SK-N-SH (cell line): ENCODE results near the gene MEF2C. TPM values are rescaled to one million over a fixed set of nuclear protein-coding genes. Genes with fewer than 3 reads are reported as not detected.

Experiments used
- CTCF ChIA-PET: fragments of 300-600, 350-600 bp; formaldehyde crosslinking; extraction: SDS; loops from one replicate; lab custom pipeline; 2021; lab: Yijun Ruan, JAX
- POLR2A ChIA-PET: fragments of 350-600 bp; sonication (Branson Sonifier 250); formaldehyde crosslinking; extraction: SDS; loops from one replicate; lab custom pipeline; 2020; ENCODE audit warnings: antibody characterized with exemption, inconsistent platforms; lab: Yijun Ruan, JAX
- DNase-seq: peaks from one replicate; pipeline ENCODE4 v3.0.0; 2012
- H2AFZ ChIP-seq: fragments of 200-600 bp; sonication (generic); 2 replicates; pipeline ENCODE4 v1.8.1; 2016; ENCODE audit warnings: antibody characterized with exemption, mild to moderate bottlenecking, low read depth
- H3F3A ChIP-seq: fragments of 200-600 bp; sonication (generic); replicated peaks from 2 replicates; pipeline ENCODE3; 2016; ENCODE audit warnings: antibody characterized with exemption, mild to moderate bottlenecking; ENCODE audit not compliant: insufficient read depth
- H3K27ac ChIP-seq, 2 experiments: fragments of 200-500 bp in 1 of 2; fragments of 200-600 bp in 1 of 2; sonication (Bioruptor generic) in 1 of 2; sonication (generic), shearing (Covaris generic) in 1 of 2; 2 replicates each; pipeline versions ENCODE4 v1.5.1 to v1.6.1; 2014 to 2016; ENCODE audit warnings: low read depth in 2 of 2, inconsistent platforms in 1 of 2, low read length in 1 of 2, mild to moderate bottlenecking in 1 of 2, mixed read lengths in 1 of 2
- H3K27me3 ChIP-seq: fragments of 200-600 bp; sonication (generic), shearing (Covaris generic); 2 replicates; pipeline ENCODE4 v1.6.1; 2016; ENCODE audit warnings: mixed run types; ENCODE audit not compliant: insufficient read depth
- H3K36me3 ChIP-seq, 2 experiments: fragments of 200-500 bp in 1 of 2; fragments of 200-600 bp in 1 of 2; sonication (Bioruptor generic) in 1 of 2; sonication (generic) in 1 of 2; replicated peaks in 1 of 2; 2 replicates each; pipeline versions ENCODE3 to v1.5.1; 2014 to 2016; ENCODE audit warnings: low read length in 1 of 2, mild to moderate bottlenecking in 1 of 2; ENCODE audit not compliant: insufficient read depth in 2 of 2, control insufficient read depth in 1 of 2
- H3K4me1 ChIP-seq, 2 experiments: fragments of 200-500 bp in 1 of 2; fragments of 200-600 bp in 1 of 2; sonication (Bioruptor generic) in 1 of 2; sonication (generic), shearing (Covaris generic) in 1 of 2; 2 replicates each; pipeline versions ENCODE4 v1.5.1 to v1.6.1; 2014 to 2016; ENCODE audit warnings: low read depth in 1 of 2, low read length in 1 of 2, mixed run types in 1 of 2; ENCODE audit not compliant: insufficient read depth in 2 of 2, control insufficient read depth in 1 of 2
- H3K4me2 ChIP-seq: fragments of 200-600 bp; sonication (generic), shearing (Covaris generic); 2 replicates; pipeline ENCODE4 v1.6.1; 2017; ENCODE audit warnings: mixed run types
- H3K4me3 ChIP-seq, 2 experiments: fragments of 200-500 bp in 1 of 2; fragments of 200-600 bp in 1 of 2; sonication (Bioruptor generic) in 1 of 2; sonication (generic), shearing (Covaris generic) in 1 of 2; 2 replicates each; pipeline versions ENCODE4 v1.5.1 to v1.8.1; 2014 to 2016; ENCODE audit warnings: low read depth in 2 of 2, inconsistent platforms in 1 of 2, low read length in 1 of 2, mild to moderate bottlenecking in 1 of 2, mixed read lengths in 1 of 2, moderate library complexity in 1 of 2
- H3K79me2 ChIP-seq: fragments of 200-600 bp; sonication (generic); 2 replicates; pipeline ENCODE4 v1.8.1; 2017; ENCODE audit warnings: mild to moderate bottlenecking; ENCODE audit not compliant: insufficient read depth
- H3K9ac ChIP-seq: fragments of 200-600 bp; sonication (generic); 2 replicates; pipeline ENCODE4 v1.6.1; 2017; ENCODE audit warnings: mixed run types
- H3K9me2 ChIP-seq: fragments of 200-600 bp; sonication (generic); 2 replicates; pipeline ENCODE4 v1.6.1; 2017; ENCODE audit warnings: mixed run types
- H3K9me3 ChIP-seq: fragments of 200-600 bp; sonication (generic); 2 replicates; pipeline ENCODE4 v1.6.1; 2017; ENCODE audit warnings: mixed run types, mild to moderate bottlenecking, moderate library complexity
- H4K20me1 ChIP-seq: fragments of 200-600 bp; sonication (generic); 2 replicates; pipeline ENCODE4 v1.6.1; 2017; ENCODE audit warnings: mild to moderate bottlenecking, mixed run types; ENCODE audit not compliant: insufficient read depth
- CHD2 ChIP-seq: fragments of 150-350 bp; IDR thresholded peaks from 2 replicates; pipeline ENCODE4 v1.6.1; 2018; ENCODE audit warnings: low read length; ENCODE audit not compliant: partially characterized antibody
- ELF1 ChIP-seq: IDR thresholded peaks from 2 replicates; pipeline ENCODE4 v1.4.0; 2012
- EZH2phosphoT487 ChIP-seq: fragments of 200-600 bp; sonication (generic); IDR thresholded peaks from 2 replicates; pipeline ENCODE4 v1.6.1; 2017; ENCODE audit warnings: low read depth, mixed run types, mild to moderate bottlenecking, antibody characterized with exemption, moderate library complexity, borderline replicate concordance
- FOXJ3 ChIP-seq: sonication (generic); formaldehyde crosslinking; IDR thresholded peaks from 2 replicates; pipeline ENCODE4 v1.5.1; 2020; ENCODE audit warnings: mild to moderate bottlenecking, missing genetic modification reagents
- FOXM1 ChIP-seq: IDR thresholded peaks from 2 replicates; pipeline ENCODE4 v1.4.0; 2012; ENCODE audit warnings: low read depth, mild to moderate bottlenecking
- GABPA ChIP-seq: IDR thresholded peaks from 2 replicates; pipeline ENCODE4 v1.4.0; 2012; ENCODE audit warnings: low read depth, mild to moderate bottlenecking
- GATA2 ChIP-seq: sonication (generic); formaldehyde crosslinking; IDR thresholded peaks from 2 replicates; pipeline ENCODE4 v1.5.0; 2020; ENCODE audit warnings: mild to moderate bottlenecking, missing genetic modification reagents
- IRF3 ChIP-seq: fragments of 150-350 bp; IDR thresholded peaks from 2 replicates; pipeline ENCODE4 v1.6.1; 2016; ENCODE audit warnings: mild to moderate bottlenecking, low read depth, low read length
- JUND ChIP-seq: IDR thresholded peaks from 2 replicates; pipeline ENCODE4 v1.4.0; 2012
- MEF2A ChIP-seq: IDR thresholded peaks from 2 replicates; pipeline ENCODE4 v1.4.0; 2012; ENCODE audit warnings: low read depth, borderline replicate concordance
- NRF1 ChIP-seq: IDR thresholded peaks from 2 replicates; pipeline ENCODE4 v1.6.1; 2012; ENCODE audit warnings: low read depth, mild to moderate bottlenecking, low read length
- POLR2AphosphoS5 ChIP-seq: IDR thresholded peaks from 2 replicates; pipeline ENCODE4 v1.6.1; 2012; ENCODE audit warnings: low read depth, low read length
- RAD21 ChIP-seq: IDR thresholded peaks from 2 replicates; pipeline ENCODE4 v1.6.1; 2012; ENCODE audit warnings: mild to moderate bottlenecking, low read length
- RCOR1 ChIP-seq: fragments of 150-350 bp; IDR thresholded peaks from 2 replicates; pipeline ENCODE4 v1.6.1; 2017; ENCODE audit warnings: antibody characterized with exemption, low read length
- RXRA ChIP-seq: IDR thresholded peaks from 2 replicates; pipeline ENCODE4 v1.4.0; 2012; ENCODE audit warnings: low read depth, mild to moderate bottlenecking, borderline replicate concordance
- SIN3A ChIP-seq: IDR thresholded peaks from 2 replicates; pipeline ENCODE4 v1.6.1; 2012; ENCODE audit warnings: low read depth, mild to moderate bottlenecking, low read length, moderate library complexity, borderline replicate concordance
- SMC3 ChIP-seq: IDR thresholded peaks from 2 replicates; pipeline ENCODE4 v1.6.1; 2012; ENCODE audit warnings: low read depth, low read length, improper control_type of control experiment
- TEAD4 ChIP-seq: IDR thresholded peaks from 2 replicates; pipeline ENCODE4 v1.4.0; 2012; ENCODE audit warnings: mild to moderate bottlenecking, borderline replicate concordance; ENCODE audit not compliant: insufficient read depth
- YY1 ChIP-seq: IDR thresholded peaks from 2 replicates; pipeline ENCODE4 v1.4.0; 2012; ENCODE audit warnings: low read depth, mild to moderate bottlenecking
- WGBS: methylation state at CpG from one replicate; pipeline ENCODE4 v1.1.6; 2017; ENCODE audit warnings: low lambda C conversion rate; 5-methylcytosine and 5-hydroxymethylcytosine counted together
- polyA plus RNA-seq, 3 experiments: library from polyadenylated mRNA; depleted of rRNA; stranded (reverse); fragments of >200 nt; gene quantifications; 2 replicates each; pipeline ENCODE4 v1.2.3, GENCODE V29; 2012
- TF ChIP-seq, protein P1 (sequence below): fragments of 200-600 bp; sonication (generic); IDR thresholded peaks from 2 replicates; pipeline ENCODE4 v1.6.1; 2017; ENCODE audit warnings: antibody characterized with exemption, mild to moderate bottlenecking, moderate library complexity
- TF ChIP-seq, protein P2 (sequence below): IDR thresholded peaks from 2 replicates; pipeline ENCODE4; 2012
- TF ChIP-seq, protein P3 (sequence below): IDR thresholded peaks from 2 replicates; pipeline ENCODE4 v1.4.0; 2012; ENCODE audit warnings: low read depth, borderline replicate concordance

The MEF2C gene
- polyA plus RNA-seq, 1 of the 3 experiments (the other 2 are of a cell fraction), result 1.2 TPM

DNA sequence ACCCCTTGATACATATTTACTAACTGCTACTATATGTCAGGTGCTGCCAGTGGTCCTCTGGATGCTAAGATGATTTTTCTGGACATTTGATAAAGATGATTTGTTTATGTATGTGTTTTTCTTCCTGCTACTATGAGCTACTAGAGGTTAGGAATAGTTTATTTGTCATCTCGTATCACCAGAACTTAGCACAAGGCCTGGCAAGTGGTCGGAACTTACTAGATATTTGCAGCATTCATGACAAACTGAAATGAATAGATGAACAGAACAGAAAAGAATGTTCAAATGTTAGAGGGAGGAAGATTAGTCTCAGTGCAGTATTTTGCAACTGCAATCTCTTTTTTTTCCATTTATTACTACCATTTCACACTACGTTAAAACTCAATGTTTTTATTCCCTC is 114.6 kb downstream of the MEF2C start:
- POLR2A ChIA-PET, result no interaction called here
- H3K9me2 ChIP-seq, result no peaks in the 10 kb centered on the region
- 87% methylated on average over 3 of the region's 3 CpGs for WGBS
- TF ChIP-seq JUND, result no peak
- no peak for TF ChIP-seq TEAD4
- no peak for TF ChIP-seq EZH2phosphoT487
- TF ChIP-seq SMC3, result no peak
- TF ChIP-seq GATA2, result no peak
- no peak for TF ChIP-seq RAD21
- no peak for TF ChIP-seq RCOR1
- no peak for TF ChIP-seq RXRA
- no peak for TF ChIP-seq NRF1
- TF ChIP-seq SIN3A, result no peak
- no peak for TF ChIP-seq ELF1
- no peak for TF ChIP-seq POLR2AphosphoS5
- TF ChIP-seq GABPA, result no peak
- no peak for TF ChIP-seq FOXJ3 (CRISPR knock-in tag)
- TF ChIP-seq FOXM1, result no peak
- TF ChIP-seq CHD2, result no peak
- TF ChIP-seq, protein P1, sequence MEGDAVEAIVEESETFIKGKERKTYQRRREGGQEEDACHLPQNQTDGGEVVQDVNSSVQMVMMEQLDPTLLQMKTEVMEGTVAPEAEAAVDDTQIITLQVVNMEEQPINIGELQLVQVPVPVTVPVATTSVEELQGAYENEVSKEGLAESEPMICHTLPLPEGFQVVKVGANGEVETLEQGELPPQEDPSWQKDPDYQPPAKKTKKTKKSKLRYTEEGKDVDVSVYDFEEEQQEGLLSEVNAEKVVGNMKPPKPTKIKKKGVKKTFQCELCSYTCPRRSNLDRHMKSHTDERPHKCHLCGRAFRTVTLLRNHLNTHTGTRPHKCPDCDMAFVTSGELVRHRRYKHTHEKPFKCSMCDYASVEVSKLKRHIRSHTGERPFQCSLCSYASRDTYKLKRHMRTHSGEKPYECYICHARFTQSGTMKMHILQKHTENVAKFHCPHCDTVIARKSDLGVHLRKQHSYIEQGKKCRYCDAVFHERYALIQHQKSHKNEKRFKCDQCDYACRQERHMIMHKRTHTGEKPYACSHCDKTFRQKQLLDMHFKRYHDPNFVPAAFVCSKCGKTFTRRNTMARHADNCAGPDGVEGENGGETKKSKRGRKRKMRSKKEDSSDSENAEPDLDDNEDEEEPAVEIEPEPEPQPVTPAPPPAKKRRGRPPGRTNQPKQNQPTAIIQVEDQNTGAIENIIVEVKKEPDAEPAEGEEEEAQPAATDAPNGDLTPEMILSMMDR, result no peak
- TF ChIP-seq MEF2A, result no peak
- H2AFZ ChIP-seq, result no peak overlapping the region
- no peaks in the 10 kb centered on the region for H3K4me1 ChIP-seq
- no peaks in the 10 kb centered on the region for H4K20me1 ChIP-seq
- DNase-seq, result no peak
- H3K9ac ChIP-seq, result no peak overlapping the region
- no peaks in the 10 kb centered on the region for H3K9me3 ChIP-seq
- H3F3A ChIP-seq, result peaks cover 9% of the 10 kb centered on the region
- CTCF ChIA-PET, result no interaction called here
- H3K27ac ChIP-seq, result no peak overlapping the region
- H3K79me2 ChIP-seq, result no peaks in the 10 kb centered on the region
- H3K4me3 ChIP-seq, result no peak overlapping the region
- H3K4me2 ChIP-seq, result no peak overlapping the region
- no peaks in the 10 kb centered on the region for H3K36me3 ChIP-seq
- H3K27me3 ChIP-seq, result no peaks in the 10 kb centered on the region

DNA sequence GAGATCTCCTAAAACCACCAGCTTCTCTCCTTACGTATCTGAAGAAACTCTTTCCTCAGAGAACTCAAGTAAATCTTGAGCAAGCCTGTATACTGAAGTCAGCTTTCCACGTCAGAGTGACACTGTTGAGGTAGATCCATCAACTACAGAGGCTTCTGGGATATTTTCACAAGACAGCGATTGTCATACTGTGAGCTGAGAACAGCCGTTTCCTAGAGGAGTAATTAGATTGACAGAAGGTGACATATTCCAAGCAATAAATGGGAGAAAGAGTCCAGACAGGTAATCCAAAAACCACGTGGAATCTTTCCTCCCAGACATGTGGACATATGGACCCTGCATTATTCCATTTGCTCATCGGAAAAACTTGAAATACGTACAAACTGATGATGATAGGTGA is 117.2 kb downstream of the MEF2C start:
- H3K9me3 ChIP-seq, result no peaks in the 10 kb centered on the region
- 89% methylated on average over 7 of the region's 7 CpGs for WGBS
- CTCF ChIA-PET, result interaction anchor here (1.2 to 1.4 kb wide), 2 partner anchors 9 to 11 kb away, joined by 3 to 5 read pairs; no protein-coding TSS in a partner anchor
- no peak for TF ChIP-seq RCOR1
- TF ChIP-seq, protein P1, result no peak
- TF ChIP-seq, protein P2, sequence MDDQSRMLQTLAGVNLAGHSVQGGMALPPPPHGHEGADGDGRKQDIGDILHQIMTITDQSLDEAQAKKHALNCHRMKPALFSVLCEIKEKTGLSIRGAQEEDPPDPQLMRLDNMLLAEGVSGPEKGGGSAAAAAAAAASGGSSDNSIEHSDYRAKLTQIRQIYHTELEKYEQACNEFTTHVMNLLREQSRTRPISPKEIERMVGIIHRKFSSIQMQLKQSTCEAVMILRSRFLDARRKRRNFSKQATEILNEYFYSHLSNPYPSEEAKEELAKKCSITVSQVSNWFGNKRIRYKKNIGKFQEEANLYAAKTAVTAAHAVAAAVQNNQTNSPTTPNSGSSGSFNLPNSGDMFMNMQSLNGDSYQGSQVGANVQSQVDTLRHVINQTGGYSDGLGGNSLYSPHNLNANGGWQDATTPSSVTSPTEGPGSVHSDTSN, result no peak
- no peak for TF ChIP-seq POLR2AphosphoS5
- TF ChIP-seq YY1, result no peak
- TF ChIP-seq, protein P3, sequence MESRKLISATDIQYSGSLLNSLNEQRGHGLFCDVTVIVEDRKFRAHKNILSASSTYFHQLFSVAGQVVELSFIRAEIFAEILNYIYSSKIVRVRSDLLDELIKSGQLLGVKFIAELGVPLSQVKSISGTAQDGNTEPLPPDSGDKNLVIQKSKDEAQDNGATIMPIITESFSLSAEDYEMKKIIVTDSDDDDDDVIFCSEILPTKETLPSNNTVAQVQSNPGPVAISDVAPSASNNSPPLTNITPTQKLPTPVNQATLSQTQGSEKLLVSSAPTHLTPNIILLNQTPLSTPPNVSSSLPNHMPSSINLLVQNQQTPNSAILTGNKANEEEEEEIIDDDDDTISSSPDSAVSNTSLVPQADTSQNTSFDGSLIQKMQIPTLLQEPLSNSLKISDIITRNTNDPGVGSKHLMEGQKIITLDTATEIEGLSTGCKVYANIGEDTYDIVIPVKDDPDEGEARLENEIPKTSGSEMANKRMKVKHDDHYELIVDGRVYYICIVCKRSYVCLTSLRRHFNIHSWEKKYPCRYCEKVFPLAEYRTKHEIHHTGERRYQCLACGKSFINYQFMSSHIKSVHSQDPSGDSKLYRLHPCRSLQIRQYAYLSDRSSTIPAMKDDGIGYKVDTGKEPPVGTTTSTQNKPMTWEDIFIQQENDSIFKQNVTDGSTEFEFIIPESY, result no peak
- TF ChIP-seq NRF1, result no peak
- TF ChIP-seq IRF3, result no peak
- TF ChIP-seq RXRA, result no peak
- TF ChIP-seq GATA2, result no peak
- TF ChIP-seq JUND, result no peak

More for the DNA sequence above, 117.2 kb downstream of the MEF2C start:
- Histone ChIP-seq H3K4me1 (no peaks in the 10 kb centered on the region), H4K20me1 (no peaks in the 10 kb centered on the region), H3K36me3 (no peaks in the 10 kb centered on the region), H3F3A (peaks cover 7% of the 10 kb centered on the region), H3K4me3 (no peak overlapping the region), H3K9ac (no peak overlapping the region), H3K27ac (no peak overlapping the region), H3K27me3 (no peaks in the 10 kb centered on the region), H3K79me2 (no peaks in the 10 kb centered on the region), H2AFZ (no peak overlapping the region), H3K9me2 (no peaks in the 10 kb centered on the region), H3K4me2 (no peak overlapping the region)
- POLR2A ChIA-PET, result no interaction called here
- DNase-seq, result no peak
